Mesenteric fat pad (tissue), 1 donor: ENCODE data around the gene ZNF23. TPM values are rescaled to one million over a fixed set of nuclear protein-coding genes. Genes with fewer than 3 reads are reported as not detected.
A peak's percentile ranks its signal among the peaks of the same experiment; 100 is the strongest.

Experiments used
- DNase-seq: peaks from one replicate; pipeline ENCODE4 v3.0.0-alpha.2; 2020; ENCODE audit warnings: low spot score
- total RNA-seq: library from RNA; stranded (reverse); fragmentation: NEBNext Ultra II Directional; extraction: Animal tissue kit (Norgen Biotek cat#: 25700); gene quantifications from one replicate; pipeline ENCODE4 v1.2.1, GENCODE V29; 2021
- donor health status: DM: yes; HTN: yes; CAD: no.

ZNF23 gene
- total RNA-seq, 1 donor from 2014 or later: 10.9 TPM

- DNase-seq: no peak
These were observed 10.0 kb upstream of the ZNF23 start for GRCh38 chr16:71472051-71472450.

- DNase-seq: no peak
These were observed 5.8 kb upstream of the ZNF23 start for GRCh38 chr16:71467810-71468209.

- DNase-seq: no peak
These were observed 2.2 kb upstream of the ZNF23 start for GRCh38 chr16:71464231-71464630.

GRCh38 chr16:71460941-71461340, 1.1 kb downstream of the ZNF23 start:
- DNase-seq: no peak

- DNase-seq: no peak
These were observed 1.8 kb downstream of the ZNF23 start for GRCh38 chr16:71460236-71460635.

GRCh38 chr16:71459510-71459909, 2.5 kb downstream of the ZNF23 start:
- DNase-seq: no peak

- DNase-seq: no peak
These were observed 5.2 kb downstream of the ZNF23 start for GRCh38 chr16:71456801-71457200.

GRCh38 chr16:71453036-71453435, 9.0 kb downstream of the ZNF23 start:
- no peak for DNase-seq

- DNase-seq: no peak
These were observed 13.0 kb downstream of the ZNF23 start for GRCh38 chr16:71449020-71449419.

- DNase-seq: no peak
These were observed 13.7 kb downstream of the ZNF23 start for GRCh38 chr16:71448274-71448866.

- DNase-seq: no peak
These were observed 18.3 kb downstream of the ZNF23 start for GRCh38 chr16:71443714-71444113.

GRCh38 chr16:71442051-71442440, 20.0 kb downstream of the ZNF23 start, which contains the start of gene TLE7:
Gene TLE7, minus strand, starts transcription at chr16:71442054. Its CDS starts 8,730 bp downstream, at chr16:71433324.
- no peak for DNase-seq

GRCh38 chr16:71441348-71442050, 20.5 kb downstream of the ZNF23 start:
- DNase-seq: no peak

- DNase-seq: no peak
These were observed 21.2 kb downstream of the ZNF23 start for GRCh38 chr16:71440669-71441347.

- no peak for DNase-seq
These were observed 22.5 kb downstream of the ZNF23 start for GRCh38 chr16:71439523-71439922.

GRCh38 chr16:71436473-71436872, 25.6 kb downstream of the ZNF23 start:
- no peak for DNase-seq

- peak; percentile 47 for DNase-seq
These were observed 29.1 kb downstream of the ZNF23 start for GRCh38 chr16:71432906-71433305.

GRCh38 chr16:71431991-71432390, 30.1 kb downstream of the ZNF23 start:
- DNase-seq: peak; percentile 88

GRCh38 chr16:71431176-71431575, 30.9 kb downstream of the ZNF23 start:
- peak; percentile 71 for DNase-seq

GRCh38 chr16:71430744-71431143, 31.3 kb downstream of the ZNF23 start:
- no peak for DNase-seq

GRCh38 chr16:71429581-71429980, 32.5 kb downstream of the ZNF23 start:
- DNase-seq: no peak

GRCh38 chr16:71428883-71429282, 33.2 kb downstream of the ZNF23 start:
- DNase-seq: no peak
